ENCODE measurements around the gene TBC1D2. TPM values are rescaled to one million over a fixed set of nuclear protein-coding genes. Genes with fewer than 3 reads are reported as not detected.
"Not testable (repeated sequence)": the region's sequence is repeated elsewhere in the genome, so short reads cannot be mapped to it uniquely, and the experiment has no call there.

The TBC1D2 gene
- total and polyA plus RNA-seq, 8 donors = 14.4 to 107 (median 21.0) TPM

DNA sequence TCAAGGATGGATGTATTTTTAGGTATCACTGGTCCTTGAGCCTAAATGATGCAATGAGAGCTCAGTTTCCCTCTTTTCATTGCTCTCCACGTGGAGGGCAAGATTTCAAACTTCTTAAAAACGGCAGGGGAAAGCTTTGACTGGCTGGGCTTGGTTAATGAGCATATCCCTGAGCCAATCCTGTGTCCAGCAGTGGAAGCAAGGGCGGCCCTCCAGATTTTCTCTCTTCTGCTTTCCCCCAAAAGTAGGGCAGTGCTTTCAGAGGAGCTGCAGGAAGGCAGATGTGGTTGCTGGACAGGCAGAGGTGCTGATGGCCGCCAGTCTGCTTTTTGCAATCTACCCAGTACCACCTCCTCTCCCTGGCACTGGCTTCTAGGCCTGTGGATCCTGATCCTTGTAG is 30.0 kb upstream of the TBC1D2 start:
- no peak for DNase-seq
- intact Hi-C loops (cut with DNase I) = no loop called here
- ATAC-seq = no peak

GRCh38 chr9:98284754-98285153 is 29.3 kb upstream of the TBC1D2 start:
- intact Hi-C loops (cut with DNase I) = no loop called here
- ATAC-seq = no peak
- no peaks in the 10 kb centered on the region for H3K4me1 ChIP-seq
- no peaks in the 10 kb centered on the region for H3K27me3 ChIP-seq
- H3K4me3 ChIP-seq = no peak overlapping the region
- no peaks in the 10 kb centered on the region for H3K36me3 ChIP-seq
- no peak for DNase-seq
- TF ChIP-seq, protein P1, sequence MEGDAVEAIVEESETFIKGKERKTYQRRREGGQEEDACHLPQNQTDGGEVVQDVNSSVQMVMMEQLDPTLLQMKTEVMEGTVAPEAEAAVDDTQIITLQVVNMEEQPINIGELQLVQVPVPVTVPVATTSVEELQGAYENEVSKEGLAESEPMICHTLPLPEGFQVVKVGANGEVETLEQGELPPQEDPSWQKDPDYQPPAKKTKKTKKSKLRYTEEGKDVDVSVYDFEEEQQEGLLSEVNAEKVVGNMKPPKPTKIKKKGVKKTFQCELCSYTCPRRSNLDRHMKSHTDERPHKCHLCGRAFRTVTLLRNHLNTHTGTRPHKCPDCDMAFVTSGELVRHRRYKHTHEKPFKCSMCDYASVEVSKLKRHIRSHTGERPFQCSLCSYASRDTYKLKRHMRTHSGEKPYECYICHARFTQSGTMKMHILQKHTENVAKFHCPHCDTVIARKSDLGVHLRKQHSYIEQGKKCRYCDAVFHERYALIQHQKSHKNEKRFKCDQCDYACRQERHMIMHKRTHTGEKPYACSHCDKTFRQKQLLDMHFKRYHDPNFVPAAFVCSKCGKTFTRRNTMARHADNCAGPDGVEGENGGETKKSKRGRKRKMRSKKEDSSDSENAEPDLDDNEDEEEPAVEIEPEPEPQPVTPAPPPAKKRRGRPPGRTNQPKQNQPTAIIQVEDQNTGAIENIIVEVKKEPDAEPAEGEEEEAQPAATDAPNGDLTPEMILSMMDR (IDR thresholded peaks at IDR 0.05) = no peak
- H3K27ac ChIP-seq = no peak overlapping the region
- no peaks in the 10 kb centered on the region for H3K9me3 ChIP-seq

More for the DNA sequence above, 30.0 kb upstream of the TBC1D2 start:
- Histone ChIP-seq H3K4me1 (no peaks in the 10 kb centered on the region), H3K4me3 (no peak overlapping the region), H3K9me3 (no peaks in the 10 kb centered on the region), H3K27me3 (no peaks in the 10 kb centered on the region), H3K27ac (no peak overlapping the region), H3K36me3 (no peaks in the 10 kb centered on the region)
- TF ChIP-seq, protein P1 (IDR thresholded peaks at IDR 0.05) = no peak

DNA sequence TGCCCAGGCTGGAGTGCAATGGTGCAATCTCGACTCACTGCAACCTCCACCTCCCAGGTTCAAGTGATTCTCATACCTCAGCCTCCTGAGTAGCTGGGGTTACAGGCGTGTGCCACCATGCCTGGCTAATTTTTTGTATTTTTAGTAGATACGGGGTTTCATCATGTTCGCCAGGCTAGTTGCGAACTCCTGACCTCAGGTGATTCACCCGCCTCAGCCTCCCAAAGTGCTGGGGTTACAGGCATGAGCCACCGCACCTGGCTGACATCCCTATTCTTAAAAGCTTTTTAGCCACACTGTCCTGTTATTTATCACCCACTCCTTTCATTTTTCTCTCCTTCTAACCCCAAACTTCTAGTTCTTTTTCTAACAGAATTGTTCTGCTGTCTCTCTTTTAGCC is 27.7 kb upstream of the TBC1D2 start:
- DNase-seq; intact Hi-C loops (cut with DNase I); H3K36me3 ChIP-seq; H3K4me3 ChIP-seq; H3K27ac ChIP-seq; H3K27me3 ChIP-seq; H3K4me1 ChIP-seq; H3K9me3 ChIP-seq; ATAC-seq: not testable (repeated sequence)

- H3K36me3 ChIP-seq = no peaks in the 10 kb centered on the region
- H3K4me3 ChIP-seq = no peak overlapping the region
- intact Hi-C loops (cut with DNase I) = no loop called here
- no peak overlapping the region for H3K27ac ChIP-seq
- no peaks in the 10 kb centered on the region for H3K9me3 ChIP-seq
- DNase-seq (no peak), ATAC-seq (no peak)
- H3K27me3 ChIP-seq = peaks cover 0 to 8% of the 10 kb centered on the region in 2 donors
- H3K4me1 ChIP-seq = no peaks in the 10 kb centered on the region
- TF ChIP-seq, protein P1 (IDR thresholded peaks at IDR 0.05) = no peak
These were observed 25.8 kb upstream of the TBC1D2 start for GRCh38 chr9:98281281-98281680.

DNA sequence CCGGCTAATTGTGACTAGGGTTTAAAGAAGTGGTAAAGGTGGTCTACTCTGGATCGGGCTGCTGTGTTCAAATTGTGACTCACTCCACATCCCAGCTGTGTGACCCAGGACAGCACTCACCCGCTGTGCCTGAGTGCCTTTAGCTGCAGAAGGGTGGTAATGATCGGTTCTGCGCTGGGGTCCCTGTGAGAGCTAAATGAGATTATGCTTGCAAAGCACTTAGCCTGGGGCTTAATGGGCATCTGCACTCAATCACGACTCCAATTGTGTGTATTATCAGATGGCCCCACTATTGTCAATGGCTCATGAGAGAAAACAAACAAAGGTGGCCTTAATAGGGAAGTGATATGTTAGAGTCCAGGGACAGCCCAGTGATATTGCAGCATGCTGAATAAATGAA is 25.1 kb upstream of the TBC1D2 start:
- no peaks in the 10 kb centered on the region for H3K4me1 ChIP-seq
- ATAC-seq (no peak), DNase-seq (no peak)
- H3K9me3 ChIP-seq = no peaks in the 10 kb centered on the region
- intact Hi-C loops (cut with DNase I) = no loop called here
- H3K27ac ChIP-seq = no peak overlapping the region
- no peak overlapping the region for H3K4me3 ChIP-seq
- H3K27me3 ChIP-seq = peaks cover 0 to 8% of the 10 kb centered on the region in 2 donors
- TF ChIP-seq, protein P1 (IDR thresholded peaks at IDR 0.05) = no peak
- no peaks in the 10 kb centered on the region for H3K36me3 ChIP-seq

- ATAC-seq = no peak
- H3K9me3 ChIP-seq = no peaks in the 10 kb centered on the region
- TF ChIP-seq, protein P1 (IDR thresholded peaks at IDR 0.05) = no peak
- H3K4me3 ChIP-seq = no peak overlapping the region
- intact Hi-C loops (cut with DNase I) = no loop called here
- H3K4me1 ChIP-seq = no peaks in the 10 kb centered on the region
- H3K27ac ChIP-seq = no peak overlapping the region
- DNase-seq = no peak
- H3K36me3 ChIP-seq = no peaks in the 10 kb centered on the region
- H3K27me3 ChIP-seq = peaks cover 0 to 8% of the 10 kb centered on the region in 2 donors
These were observed 24.7 kb upstream of the TBC1D2 start for GRCh38 chr9:98280162-98280561.

Measured in left lung (tissue), 10 donors.